SU-DHL-6 (cell line): Measurements from ENCODE around the gene USP27X.
A peak's percentile ranks its signal among the peaks of the same experiment; 100 is the strongest.

Experiments used
- H2AFZ ChIP-seq: fragments of 200-600 bp; sonication (generic); 2 replicates; pipeline ENCODE4 v1.6.1; 2014; ENCODE audit warnings: low read depth, mild to moderate bottlenecking, moderate library complexity, mixed read lengths, antibody characterized with exemption, low read length; ENCODE audit not compliant: severe bottlenecking
- H3F3A ChIP-seq: fragments of 200-600 bp; shearing (Covaris generic); 2 replicates; pipeline ENCODE4 v1.6.0; 2016; ENCODE audit warnings: antibody characterized with exemption, mild to moderate bottlenecking; ENCODE audit not compliant: insufficient read depth
- H3K27ac ChIP-seq: fragments of 200-600 bp; sonication (generic); 2 replicates; pipeline ENCODE4 v1.5.1; 2016; ENCODE audit warnings: low read depth, mild to moderate bottlenecking, low read length, moderate library complexity, mixed read lengths
- H3K27me3 ChIP-seq: fragments of 200-600 bp; sonication (generic), shearing (Covaris generic); 2 replicates; pipeline ENCODE4 v1.6.0; 2014; ENCODE audit warnings: mild to moderate bottlenecking, low read length
- H3K36me3 ChIP-seq: fragments of 200-600 bp; sonication (generic); 2 replicates; pipeline ENCODE4 v1.6.1; 2014; ENCODE audit warnings: mild to moderate bottlenecking, low read length, mixed read lengths
- H3K4me2 ChIP-seq: fragments of 300-600, 200-600 bp; shearing (Covaris generic), sonication (generic); 2 replicates; pipeline ENCODE4 v1.6.0; 2014; ENCODE audit warnings: low read length, low read depth, mild to moderate bottlenecking; ENCODE audit not compliant: poor library complexity, severe bottlenecking
- H3K4me3 ChIP-seq: fragments of 200-600 bp; sonication (generic); 2 replicates; pipeline ENCODE4 v1.5.1; 2014; ENCODE audit warnings: antibody characterized with exemption, low read length, mild to moderate bottlenecking, mixed read lengths; ENCODE audit not compliant: insufficient read depth, poor library complexity, severe bottlenecking
- H3K79me2 ChIP-seq: fragments of 200-600 bp; sonication (generic); 2 replicates; pipeline ENCODE4 v1.6.1; 2014; ENCODE audit warnings: mild to moderate bottlenecking, low read length, moderate library complexity; ENCODE audit not compliant: insufficient read depth
- H3K9ac ChIP-seq: fragments of 200-600 bp; sonication (generic); 2 replicates; pipeline ENCODE4 v1.7.0; 2014; ENCODE audit warnings: mild to moderate bottlenecking, low read length
- H3K9me2 ChIP-seq: fragments of 200-600 bp; sonication (generic); replicated peaks from 2 replicates; pipeline ENCODE4 v1.6.1; 2014; ENCODE audit warnings: low read length; ENCODE audit not compliant: insufficient read depth
- H3K9me3 ChIP-seq: fragments of 200-600 bp; sonication (generic); 2 replicates; pipeline ENCODE4 v1.6.1; 2014; ENCODE audit warnings: low read length, mixed read lengths; ENCODE audit not compliant: insufficient read depth
- H4K20me1 ChIP-seq: fragments of 200-600 bp; sonication (generic); 2 replicates; pipeline ENCODE4 v1.6.1; 2014; ENCODE audit warnings: low read depth, mild to moderate bottlenecking, antibody characterized with exemption, low read length, moderate library complexity, mixed read lengths
- CTCF ChIP-seq: fragments of 200-600 bp; sonication (generic); IDR thresholded peaks from one replicate; pipeline ENCODE4 v1.5.1; 2017; ENCODE audit warnings: antibody characterized with exemption, mild to moderate bottlenecking, low read length, moderate library complexity; ENCODE audit not compliant: insufficient read depth, poor library complexity, severe bottlenecking
- EZH2phosphoT487 ChIP-seq: fragments of 200-600 bp; sonication (generic), shearing (Covaris generic); conservative IDR thresholded peaks from 2 replicates; pipeline ENCODE4 v1.6.1; 2018; ENCODE audit warnings: mild to moderate bottlenecking, antibody characterized with exemption, low read length, moderate library complexity, mixed read lengths

The USP27X gene

DNA sequence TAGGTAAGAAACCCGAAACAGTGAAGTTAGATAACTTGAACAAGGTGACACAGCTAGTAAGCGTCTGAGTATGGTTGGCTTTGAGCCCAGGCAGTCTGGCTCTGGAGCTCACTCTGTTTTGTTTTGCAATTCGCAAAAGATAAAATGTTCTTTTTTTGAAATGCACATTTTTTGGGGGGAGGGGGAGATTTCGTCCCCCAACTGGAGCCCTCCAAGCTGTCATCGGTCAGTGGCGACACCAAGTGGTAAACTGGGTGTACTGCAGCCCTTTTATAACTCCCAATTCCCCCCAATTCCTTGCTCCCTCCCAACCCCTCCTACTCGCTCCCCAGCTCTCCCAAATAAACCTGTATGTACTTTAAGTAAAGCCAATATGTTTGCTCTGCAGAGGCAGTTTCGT is 40.3 kb downstream of the USP27X start:
- Histone ChIP-seq H3K9me3 (no peaks in the 10 kb centered on the region), H3K9me2 (no peaks in the 10 kb centered on the region), H3K36me3 (no peaks in the 10 kb centered on the region), H3K9ac (no peak overlapping the region), H2AFZ (no peak overlapping the region), H3K79me2 (no peaks in the 10 kb centered on the region), H3K4me2 (no peak overlapping the region), H3K27me3 (no peaks in the 10 kb centered on the region), H4K20me1 (no peaks in the 10 kb centered on the region), H3K27ac (no peak overlapping the region), H3K4me3 (no peak overlapping the region), H3F3A (no peaks in the 10 kb centered on the region)
- TF ChIP-seq EZH2phosphoT487 (no peak), CTCF (peak; percentile 38)

- Histone ChIP-seq H3F3A (no peaks in the 10 kb centered on the region), H3K9ac (no peak overlapping the region)
- TF ChIP-seq CTCF: no peak
- TF ChIP-seq EZH2phosphoT487: no peak
These were observed 41.8 kb downstream of the USP27X start for GRCh38 chrX:49921109-49921508.

GRCh38 chrX:49922291-49923241 is 43.3 kb downstream of the USP27X start, which contains the start of gene CLCN5:
Gene CLCN5 (plus strand): TSS chrX:49922596. CDS start chrX:49925299, 2,703 bp downstream.
- Histone ChIP-seq H3K4me2 (peak within 1 kb of the TSS; percentile 79), H2AFZ (peak within 1 kb of the TSS; percentile 93)

More at GRCh38 chrX:49921109-49921508, 41.8 kb downstream of the USP27X start:
- peak overlapping the region; percentile 93 for H2AFZ ChIP-seq
- no peaks in the 10 kb centered on the region for H3K9me2 ChIP-seq
- H3K4me2 ChIP-seq: no peak overlapping the region
- no peaks in the 10 kb centered on the region for H4K20me1 ChIP-seq
- H3K9me3 ChIP-seq: no peaks in the 10 kb centered on the region
- no peaks in the 10 kb centered on the region for H3K27me3 ChIP-seq
- no peaks in the 10 kb centered on the region for H3K79me2 ChIP-seq
- no peaks in the 10 kb centered on the region for H3K36me3 ChIP-seq
- no peak overlapping the region for H3K4me3 ChIP-seq
- H3K27ac ChIP-seq: no peak overlapping the region

More at GRCh38 chrX:49922291-49923241, 43.3 kb downstream of the USP27X start, which contains the start of gene CLCN5:
- no peaks in the 10 kb centered on the region for H3K9me3 ChIP-seq
- no peak for TF ChIP-seq EZH2phosphoT487
- TF ChIP-seq CTCF: no peak
- no peaks in the 10 kb centered on the region for H3F3A ChIP-seq
- H3K27me3 ChIP-seq: no peaks in the 10 kb centered on the region
- H3K36me3 ChIP-seq: no peaks in the 10 kb centered on the region
- no peaks in the 10 kb centered on the region for H3K9me2 ChIP-seq
- peak within 1 kb of the TSS; percentile 7; the same call in 1 of the 2 replicates for H3K27ac ChIP-seq
- no peaks in the 10 kb centered on the region for H4K20me1 ChIP-seq
- H3K9ac ChIP-seq: peak within 1 kb of the TSS; percentile 73
- H3K79me2 ChIP-seq: no peaks in the 10 kb centered on the region
- H3K4me3 ChIP-seq: peak within 1 kb of the TSS; percentile 69
